ENCODE results near the gene FAHD2A.

FAHD2A gene

GRCh38 chr2:95359501-95359930 is 43.0 kb upstream of the FAHD2A start:
- no peaks in the 10 kb centered on the region for H3K9me3 ChIP-seq (ENCODE audit: insufficient read depth, low read depth, low read length)
- H3K79me2 ChIP-seq (ENCODE audit: insufficient read depth, low read length) = no peaks in the 10 kb centered on the region
- no peak overlapping the region for H3K9ac ChIP-seq (ENCODE audit: low read depth, low read length, poor library complexity, severe bottlenecking)
- no peaks in the 10 kb centered on the region for H3K9me2 ChIP-seq (replicated peaks; ENCODE audit: low read depth, low read length)
- no peak overlapping the region for H3K4me2 ChIP-seq (ENCODE audit: low read depth, low read length, poor library complexity, severe bottlenecking)
- no peaks in the 10 kb centered on the region for H3F3A ChIP-seq (ENCODE audit: low read depth)
- no peaks in the 10 kb centered on the region for H3K36me3 ChIP-seq (ENCODE audit: insufficient read depth, low read length)
- no peaks in the 10 kb centered on the region for H3K4me1 ChIP-seq (ENCODE audit: insufficient read depth, low read length, poor library complexity, severe bottlenecking)
- no peaks in the 10 kb centered on the region for H4K20me1 ChIP-seq (ENCODE audit: insufficient read depth, low read length, poor library complexity, severe bottlenecking)
- H3K27me3 ChIP-seq (ENCODE audit: insufficient read depth, low read length, poor library complexity, severe bottlenecking) = no peaks in the 10 kb centered on the region
- no peak overlapping the region for H3K4me3 ChIP-seq (ENCODE audit: low read length, poor library complexity, severe bottlenecking)
- TF ChIP-seq EZH2phosphoT487 (IDR thresholded peaks at IDR 0.05; ENCODE audit: borderline replicate concordance) = no peak
- TF ChIP-seq, protein P1, sequence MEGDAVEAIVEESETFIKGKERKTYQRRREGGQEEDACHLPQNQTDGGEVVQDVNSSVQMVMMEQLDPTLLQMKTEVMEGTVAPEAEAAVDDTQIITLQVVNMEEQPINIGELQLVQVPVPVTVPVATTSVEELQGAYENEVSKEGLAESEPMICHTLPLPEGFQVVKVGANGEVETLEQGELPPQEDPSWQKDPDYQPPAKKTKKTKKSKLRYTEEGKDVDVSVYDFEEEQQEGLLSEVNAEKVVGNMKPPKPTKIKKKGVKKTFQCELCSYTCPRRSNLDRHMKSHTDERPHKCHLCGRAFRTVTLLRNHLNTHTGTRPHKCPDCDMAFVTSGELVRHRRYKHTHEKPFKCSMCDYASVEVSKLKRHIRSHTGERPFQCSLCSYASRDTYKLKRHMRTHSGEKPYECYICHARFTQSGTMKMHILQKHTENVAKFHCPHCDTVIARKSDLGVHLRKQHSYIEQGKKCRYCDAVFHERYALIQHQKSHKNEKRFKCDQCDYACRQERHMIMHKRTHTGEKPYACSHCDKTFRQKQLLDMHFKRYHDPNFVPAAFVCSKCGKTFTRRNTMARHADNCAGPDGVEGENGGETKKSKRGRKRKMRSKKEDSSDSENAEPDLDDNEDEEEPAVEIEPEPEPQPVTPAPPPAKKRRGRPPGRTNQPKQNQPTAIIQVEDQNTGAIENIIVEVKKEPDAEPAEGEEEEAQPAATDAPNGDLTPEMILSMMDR (conservative IDR thresholded peaks at IDR 0.05; ENCODE audit: low read length) = no peak
- H2AFZ ChIP-seq (ENCODE audit: low read length) = no peak overlapping the region

DNA sequence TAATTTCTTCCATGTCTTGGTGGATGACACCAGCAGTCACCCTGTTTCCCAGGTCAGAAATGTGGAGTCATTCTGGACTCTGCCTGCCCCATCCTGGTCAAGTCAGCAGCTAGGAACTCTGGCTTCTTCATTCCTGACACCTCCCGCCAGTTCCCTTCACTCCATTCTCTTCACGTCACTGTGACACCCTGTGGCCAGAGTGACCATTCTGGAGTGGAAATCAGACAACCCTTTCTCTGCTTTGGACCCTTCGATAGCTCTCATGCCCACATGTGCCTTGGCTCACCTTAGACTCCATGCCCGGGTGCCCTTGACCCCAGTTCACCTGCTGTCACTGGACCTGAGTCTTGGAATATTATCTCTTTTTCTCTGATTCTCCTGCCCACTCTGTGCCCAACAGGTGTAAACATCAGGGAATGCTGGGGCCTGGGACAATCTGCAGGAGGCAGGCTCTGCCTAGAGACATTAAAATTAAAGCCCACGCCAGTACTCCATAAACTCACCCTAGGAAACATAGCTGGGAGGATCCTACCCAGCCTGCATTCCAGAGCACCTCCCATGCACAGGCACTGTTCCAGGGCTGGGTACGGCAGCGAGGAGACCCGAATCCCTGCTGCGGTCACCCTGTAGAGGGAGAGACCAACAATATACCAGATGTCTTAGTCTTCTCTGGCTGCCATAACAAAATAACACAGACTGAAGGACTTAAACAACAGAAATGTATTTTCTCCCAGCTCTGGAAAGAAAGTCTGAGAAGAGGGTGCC is 41.1 kb upstream of the FAHD2A start:
- Histone ChIP-seq H3K36me3 (ENCODE audit: insufficient read depth, low read length) (no peaks in the 10 kb centered on the region), H3K4me1 (ENCODE audit: insufficient read depth, low read length, poor library complexity, severe bottlenecking) (no peaks in the 10 kb centered on the region), H3K4me2 (ENCODE audit: low read depth, low read length, poor library complexity, severe bottlenecking) (no peak overlapping the region), H3K4me3 (ENCODE audit: low read length, poor library complexity, severe bottlenecking) (no peak overlapping the region), H3K9me3 (ENCODE audit: insufficient read depth, low read depth, low read length) (no peaks in the 10 kb centered on the region), H3K27me3 (ENCODE audit: insufficient read depth, low read length, poor library complexity, severe bottlenecking) (no peaks in the 10 kb centered on the region), H2AFZ (ENCODE audit: low read length) (no peak overlapping the region), H3K79me2 (ENCODE audit: insufficient read depth, low read length) (no peaks in the 10 kb centered on the region), H3F3A (ENCODE audit: low read depth) (no peaks in the 10 kb centered on the region), H4K20me1 (ENCODE audit: insufficient read depth, low read length, poor library complexity, severe bottlenecking) (no peaks in the 10 kb centered on the region), H3K9ac (ENCODE audit: low read depth, low read length, poor library complexity, severe bottlenecking) (no peak overlapping the region), H3K9me2 (replicated peaks; ENCODE audit: low read depth, low read length) (no peaks in the 10 kb centered on the region)
- TF ChIP-seq EZH2phosphoT487 (IDR thresholded peaks at IDR 0.05; ENCODE audit: borderline replicate concordance) = no peak
- TF ChIP-seq, protein P1 (conservative IDR thresholded peaks at IDR 0.05; ENCODE audit: low read length) = no peak

DNA sequence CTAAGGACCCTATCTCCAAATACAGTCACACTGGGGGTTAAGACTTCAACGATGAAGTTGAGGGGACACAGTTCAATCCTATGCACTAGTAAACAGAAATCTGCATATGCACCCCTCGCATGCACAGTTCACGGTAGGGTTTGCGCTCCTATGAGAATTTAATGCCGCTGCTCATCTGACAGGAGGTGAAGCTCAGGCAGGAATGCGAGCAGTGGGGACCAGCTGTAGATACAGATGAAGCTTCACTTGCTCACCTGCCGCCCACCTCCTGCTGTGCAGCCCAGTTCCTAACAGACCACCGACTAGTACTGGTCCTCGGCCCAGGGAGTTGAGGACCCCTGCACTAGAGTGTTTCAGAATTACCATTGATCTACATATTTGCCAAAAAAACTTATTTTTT is 40.0 kb upstream of the FAHD2A start:
- Histone ChIP-seq H3K9ac (ENCODE audit: low read depth, low read length, poor library complexity, severe bottlenecking) (no peak overlapping the region), H4K20me1 (ENCODE audit: insufficient read depth, low read length, poor library complexity, severe bottlenecking) (no peaks in the 10 kb centered on the region), H2AFZ (ENCODE audit: low read length) (no peak overlapping the region), H3K9me3 (ENCODE audit: insufficient read depth, low read depth, low read length) (no peaks in the 10 kb centered on the region), H3K4me2 (ENCODE audit: low read depth, low read length, poor library complexity, severe bottlenecking) (no peak overlapping the region), H3K27me3 (ENCODE audit: insufficient read depth, low read length, poor library complexity, severe bottlenecking) (no peaks in the 10 kb centered on the region), H3K4me3 (ENCODE audit: low read length, poor library complexity, severe bottlenecking) (no peak overlapping the region), H3K79me2 (ENCODE audit: insufficient read depth, low read length) (no peaks in the 10 kb centered on the region), H3K9me2 (replicated peaks; ENCODE audit: low read depth, low read length) (no peaks in the 10 kb centered on the region), H3K4me1 (ENCODE audit: insufficient read depth, low read length, poor library complexity, severe bottlenecking) (no peaks in the 10 kb centered on the region), H3K36me3 (ENCODE audit: insufficient read depth, low read length) (no peaks in the 10 kb centered on the region), H3F3A (ENCODE audit: low read depth) (no peaks in the 10 kb centered on the region)
- no peak for TF ChIP-seq EZH2phosphoT487 (IDR thresholded peaks at IDR 0.05; ENCODE audit: borderline replicate concordance)
- TF ChIP-seq, protein P1 (conservative IDR thresholded peaks at IDR 0.05; ENCODE audit: low read length) = no peak

Data from Loucy (cell line).